Liver (tissue), 9 donors: ENCODE measurements around the gene NTF3. TPM values are rescaled to one million over a fixed set of nuclear protein-coding genes. Genes with fewer than 3 reads are reported as not detected.

Experiments used
- DNase-seq: peaks from one replicate; pipeline ENCODE4 v3.0.0-alpha.2; 2017; ENCODE audit warnings: low spot score
- H3K27ac ChIP-seq, 2 donors: one replicate each; pipeline ENCODE4 v1.7.0; 2013; ENCODE audit warnings: inconsistent platforms in 2 of 2, low read length in 2 of 2, control low read depth in 1 of 2, low read depth in 1 of 2, mild to moderate bottlenecking in 1 of 2
- H3K27me3 ChIP-seq, 4 donors: one replicate each; pipeline versions ENCODE4 v1.6.1 to v1.7.0; 2013; ENCODE audit warnings: low read length in 3 of 4, inconsistent platforms in 1 of 4, mild to moderate bottlenecking in 1 of 4, moderate library complexity in 1 of 4; ENCODE audit not compliant: control insufficient read depth in 4 of 4, insufficient read depth in 4 of 4
- H3K36me3 ChIP-seq, 4 donors: one replicate each; pipeline versions ENCODE4 v1.6.1 to v1.7.0; 2013; ENCODE audit warnings: low read length in 3 of 4, mild to moderate bottlenecking in 3 of 4, low read depth in 1 of 4, moderate library complexity in 1 of 4; ENCODE audit not compliant: control insufficient read depth in 4 of 4, insufficient read depth in 3 of 4
- H3K4me1 ChIP-seq, 4 donors: one replicate each; pipeline versions ENCODE4 v1.6.1 to v1.7.0; 2013; ENCODE audit warnings: low read length in 3 of 4, mild to moderate bottlenecking in 3 of 4, moderate library complexity in 1 of 4; ENCODE audit not compliant: control insufficient read depth in 4 of 4, insufficient read depth in 4 of 4
- H3K4me3 ChIP-seq, 3 donors: one replicate each; pipeline versions ENCODE4 v1.6.1 to v1.7.0; 2013; ENCODE audit warnings: low read length in 3 of 3, control low read depth in 1 of 3, low read depth in 1 of 3, mild to moderate bottlenecking in 1 of 3
- H3K9ac ChIP-seq, 2 donors: one replicate each; pipeline ENCODE4 v1.7.0; 2013; ENCODE audit warnings: low read length in 2 of 2, mild to moderate bottlenecking in 2 of 2, moderate library complexity in 2 of 2, control low read depth in 1 of 2, low read depth in 1 of 2
- H3K9me3 ChIP-seq, 4 donors: one replicate each; pipeline versions ENCODE4 v1.6.1 to v1.7.0; 2013; ENCODE audit warnings: low read length in 3 of 4; ENCODE audit not compliant: control insufficient read depth in 4 of 4
- ATF3 ChIP-seq: IDR thresholded peaks from 2 replicates; pipeline ENCODE4 v1.6.1; 2016; ENCODE audit warnings: antibody characterized with exemption
- EGR1 ChIP-seq, 2 donors: IDR thresholded peaks; 2 replicates each; pipeline ENCODE4 v1.6.1; 2016 to 2018; ENCODE audit warnings: antibody characterized with exemption in 2 of 2, low read depth in 2 of 2
- FOXA1 ChIP-seq: IDR thresholded peaks from 2 replicates; pipeline ENCODE4 v1.6.1; 2016; ENCODE audit warnings: antibody characterized with exemption
- GABPA ChIP-seq, 2 donors: IDR thresholded peaks in 1 of 2; conservative IDR thresholded peaks in 1 of 2; 2 replicates each; pipeline ENCODE4 v1.6.1; 2016; ENCODE audit warnings: antibody characterized with exemption in 2 of 2, mild to moderate bottlenecking in 1 of 2, moderate library complexity in 1 of 2
- HNF4A ChIP-seq, 2 donors: conservative IDR thresholded peaks; 2 replicates each; pipeline ENCODE4 v1.6.1; 2016; ENCODE audit warnings: antibody characterized with exemption in 2 of 2, mild to moderate bottlenecking in 2 of 2
- HNF4G ChIP-seq: IDR thresholded peaks from 2 replicates; pipeline ENCODE4 v1.6.1; 2016; ENCODE audit warnings: antibody characterized with exemption
- MAX ChIP-seq: IDR thresholded peaks from 2 replicates; pipeline ENCODE4 v1.6.1; 2016; ENCODE audit warnings: antibody characterized with exemption
- RAD21 ChIP-seq, 2 donors: IDR thresholded peaks; 2 replicates each; pipeline ENCODE4 v1.6.1; 2016; ENCODE audit warnings: antibody characterized with exemption in 2 of 2, mild to moderate bottlenecking in 2 of 2
- RXRA ChIP-seq, 2 donors: IDR thresholded peaks; 2 replicates each; pipeline ENCODE4 v1.6.1; 2017 to 2018; ENCODE audit warnings: antibody characterized with exemption in 2 of 2, mild to moderate bottlenecking in 1 of 2
- TAF1 ChIP-seq: conservative IDR thresholded peaks from 2 replicates; pipeline ENCODE4 v1.6.1; 2016; ENCODE audit warnings: antibody characterized with exemption, mild to moderate bottlenecking
- YY1 ChIP-seq: IDR thresholded peaks from 2 replicates; pipeline ENCODE4 v1.6.1; 2016; ENCODE audit warnings: antibody characterized with exemption, mild to moderate bottlenecking
- ZBTB33 ChIP-seq: IDR thresholded peaks from 2 replicates; pipeline ENCODE4 v1.6.1; 2016; ENCODE audit warnings: antibody characterized with exemption
- WGBS: extraction: QIAGEN DNeasy Blood & Tissue Kit; methylation state at CpG from one replicate; pipeline ENCODE4 v1.1.7; 2013; 5-methylcytosine and 5-hydroxymethylcytosine counted together
- polyA plus RNA-seq, 2 donors: library from polyadenylated mRNA; stranded (reverse) in 1 of 2; unstranded in 1 of 2; fragments of 200-250 nt in 1 of 2; fragments of >200 nt in 1 of 2; fragmentation: Nextera tagmentation in 1 of 2; extraction: Ambion mirVana in 1 of 2; gene quantifications; one replicate each; pipeline versions ENCODE4 v1.2.1 to v1.2.3, GENCODE V29; 2013 to 2015
- total RNA-seq, 2 donors: library from RNA; depleted of rRNA; stranded (reverse); fragments of >200 nt; gene quantifications; one replicate each; pipeline ENCODE4 v1.2.3, GENCODE V29; 2014
- TF ChIP-seq, protein P1 (sequence below): IDR thresholded peaks from 2 replicates; pipeline ENCODE4 v1.6.1; 2016; ENCODE audit warnings: antibody characterized with exemption, mild to moderate bottlenecking
- donor health status: healthy.
- donor health status: healthy.
- donor health status: healthy.
- donor health status: healthy.
- donor health status: healthy.

NTF3 gene
- total and polyA plus RNA-seq, 4 donors: 0.89 to 2.8 (median 1.5) TPM

- no peaks in the 10 kb centered on the region for H3K27me3 ChIP-seq
- no peaks in the 10 kb centered on the region for H3K36me3 ChIP-seq
- DNase-seq: no peak
- 47% methylated on average over 3 of the region's 3 CpGs for WGBS
- H3K9ac ChIP-seq: no peak overlapping the region
- TF ChIP-seq MAX: no peak
- no peak for TF ChIP-seq ZBTB33
- TF ChIP-seq HNF4A (conservative IDR thresholded peaks at IDR 0.05): peak in 1 of 2 donors; percentile 28
- no peak for TF ChIP-seq ATF3
- no peak for TF ChIP-seq GABPA (IDR thresholded peaks at IDR 0.05 in 1 of 2, conservative IDR thresholded peaks at IDR 0.05 in 1 of 2)
- H3K27ac ChIP-seq: peak overlapping the region in 1 of 2 donors; percentile 62
- peaks cover 4 to 29% (median 22%) of the 10 kb centered on the region in 4 donors for H3K4me1 ChIP-seq
- H3K9me3 ChIP-seq: no peaks in the 10 kb centered on the region
- H3K4me3 ChIP-seq: no peak overlapping the region
These were observed 66.2 kb downstream of the NTF3 start for GRCh38 chr12:5498076-5498475.

GRCh38 chr12:5498806-5499205 is 66.9 kb downstream of the NTF3 start:
- Histone ChIP-seq H3K9me3 (no peaks in the 10 kb centered on the region), H3K9ac (no peak overlapping the region), H3K4me1 (peaks cover 4 to 29% (median 22%) of the 10 kb centered on the region in 4 donors), H3K36me3 (no peaks in the 10 kb centered on the region), H3K27me3 (no peaks in the 10 kb centered on the region), H3K27ac (peak overlapping the region in 1 of 2 donors; percentile 62), H3K4me3 (no peak overlapping the region)
- 88% methylated on average over 8 of the region's 8 CpGs for WGBS
- DNase-seq: no peak
- TF ChIP-seq RXRA (IDR thresholded peaks at IDR 0.05) (no peak), YY1 (no peak), FOXA1 (no peak), EGR1 (IDR thresholded peaks at IDR 0.05; ENCODE audit: low read depth in 2 of 2) (no peak), ATF3 (no peak), HNF4G (no peak), RAD21 (IDR thresholded peaks at IDR 0.05) (no peak), TAF1 (no peak), GABPA (IDR thresholded peaks at IDR 0.05 in 1 of 2, conservative IDR thresholded peaks at IDR 0.05 in 1 of 2) (no peak)
- TF ChIP-seq, protein P1, sequence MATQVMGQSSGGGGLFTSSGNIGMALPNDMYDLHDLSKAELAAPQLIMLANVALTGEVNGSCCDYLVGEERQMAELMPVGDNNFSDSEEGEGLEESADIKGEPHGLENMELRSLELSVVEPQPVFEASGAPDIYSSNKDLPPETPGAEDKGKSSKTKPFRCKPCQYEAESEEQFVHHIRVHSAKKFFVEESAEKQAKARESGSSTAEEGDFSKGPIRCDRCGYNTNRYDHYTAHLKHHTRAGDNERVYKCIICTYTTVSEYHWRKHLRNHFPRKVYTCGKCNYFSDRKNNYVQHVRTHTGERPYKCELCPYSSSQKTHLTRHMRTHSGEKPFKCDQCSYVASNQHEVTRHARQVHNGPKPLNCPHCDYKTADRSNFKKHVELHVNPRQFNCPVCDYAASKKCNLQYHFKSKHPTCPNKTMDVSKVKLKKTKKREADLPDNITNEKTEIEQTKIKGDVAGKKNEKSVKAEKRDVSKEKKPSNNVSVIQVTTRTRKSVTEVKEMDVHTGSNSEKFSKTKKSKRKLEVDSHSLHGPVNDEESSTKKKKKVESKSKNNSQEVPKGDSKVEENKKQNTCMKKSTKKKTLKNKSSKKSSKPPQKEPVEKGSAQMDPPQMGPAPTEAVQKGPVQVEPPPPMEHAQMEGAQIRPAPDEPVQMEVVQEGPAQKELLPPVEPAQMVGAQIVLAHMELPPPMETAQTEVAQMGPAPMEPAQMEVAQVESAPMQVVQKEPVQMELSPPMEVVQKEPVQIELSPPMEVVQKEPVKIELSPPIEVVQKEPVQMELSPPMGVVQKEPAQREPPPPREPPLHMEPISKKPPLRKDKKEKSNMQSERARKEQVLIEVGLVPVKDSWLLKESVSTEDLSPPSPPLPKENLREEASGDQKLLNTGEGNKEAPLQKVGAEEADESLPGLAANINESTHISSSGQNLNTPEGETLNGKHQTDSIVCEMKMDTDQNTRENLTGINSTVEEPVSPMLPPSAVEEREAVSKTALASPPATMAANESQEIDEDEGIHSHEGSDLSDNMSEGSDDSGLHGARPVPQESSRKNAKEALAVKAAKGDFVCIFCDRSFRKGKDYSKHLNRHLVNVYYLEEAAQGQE: no peak
